ENCODE results near the gene SH3BGRL.
A peak's percentile ranks its signal among the peaks of the same experiment; 100 is the strongest.

The SH3BGRL gene

DNA sequence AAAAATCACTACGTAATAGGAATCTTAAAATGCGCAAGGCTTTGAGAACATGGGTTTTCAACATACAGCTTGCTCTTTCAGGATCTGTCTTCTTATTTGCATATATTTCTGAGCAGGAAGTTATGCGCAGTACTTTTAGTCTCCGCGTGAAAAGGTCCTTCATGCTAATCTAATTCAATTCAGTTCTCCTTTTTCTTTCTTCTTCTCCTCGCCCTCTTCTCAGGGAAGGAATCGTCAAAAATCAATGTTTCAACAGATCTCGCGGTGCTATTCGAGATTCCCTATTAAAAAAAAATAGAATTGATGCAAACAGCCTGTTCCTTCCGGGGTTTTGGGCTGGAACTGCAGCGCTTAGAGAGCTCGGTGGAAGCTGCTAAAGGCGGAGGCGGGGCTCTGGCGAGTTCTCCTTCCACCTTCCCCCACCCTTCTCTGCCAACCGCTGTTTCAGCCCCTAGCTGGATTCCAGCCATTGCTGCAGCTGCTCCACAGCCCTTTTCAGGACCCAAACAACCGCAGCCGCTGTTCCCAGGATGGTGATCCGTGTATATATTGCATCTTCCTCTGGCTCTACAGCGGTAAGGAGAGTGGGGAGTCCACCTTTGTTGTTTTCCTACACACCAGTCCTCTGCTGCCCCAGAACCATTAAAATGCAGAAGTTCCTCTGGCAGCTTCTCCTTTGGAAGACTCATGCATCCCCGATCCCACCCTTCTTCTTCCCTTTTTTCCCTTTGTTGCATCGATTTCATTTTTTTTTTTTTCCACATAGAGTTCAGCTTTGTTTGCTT lies at the start of gene SH3BGRL, which contains the start of gene HMGN5:
SH3BGRL (plus strand) TSS at position 432 of the 785 bp plus-strand sequence; CDS start at position 531, 99 bp downstream.
HMGN5 (minus strand) TSS at position 243 of the 785 bp plus-strand sequence. CDS start 80,364 bp downstream, outside the sequence.
- DNase-seq = peak; percentile 9

DNA sequence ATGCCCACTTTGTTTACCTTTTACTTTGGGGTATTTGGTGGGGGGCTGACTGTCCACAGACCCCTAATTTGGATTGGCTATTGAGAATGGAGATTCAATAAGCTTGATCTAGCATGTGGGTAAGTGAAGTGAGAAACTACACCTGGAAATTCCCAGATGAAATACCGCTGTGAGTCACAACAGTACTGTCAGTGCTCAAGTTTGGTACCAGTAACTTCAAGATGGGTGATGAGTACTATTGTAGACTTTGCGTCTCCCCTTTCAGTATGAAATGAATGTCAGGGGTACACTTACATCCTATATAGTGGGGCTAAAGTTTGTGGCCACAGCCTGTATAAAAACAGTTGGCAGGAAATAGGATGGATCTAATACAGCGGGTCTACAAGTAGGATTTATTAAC lies 33.5 kb upstream of the SH3BGRL start:
- DNase-seq = no peak

DNA sequence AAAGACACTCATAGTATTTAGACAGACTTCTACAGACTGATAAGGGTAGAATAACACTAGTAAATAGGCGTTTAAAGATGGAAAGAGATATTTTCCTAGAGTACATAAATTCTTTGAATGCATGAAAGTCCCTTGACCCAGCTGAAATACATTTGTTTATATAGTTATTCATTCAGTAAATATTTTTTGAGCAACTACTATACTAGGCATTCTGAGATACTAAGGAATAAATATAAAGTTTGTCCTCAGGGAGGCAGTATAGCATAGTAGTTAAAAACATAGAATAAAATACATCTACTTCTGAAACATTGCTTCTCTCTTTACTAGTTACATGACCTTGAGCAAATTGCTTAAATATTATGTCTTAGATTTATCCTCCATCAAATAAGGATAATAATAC lies 27.6 kb upstream of the SH3BGRL start:
- DNase-seq = no peak

DNA sequence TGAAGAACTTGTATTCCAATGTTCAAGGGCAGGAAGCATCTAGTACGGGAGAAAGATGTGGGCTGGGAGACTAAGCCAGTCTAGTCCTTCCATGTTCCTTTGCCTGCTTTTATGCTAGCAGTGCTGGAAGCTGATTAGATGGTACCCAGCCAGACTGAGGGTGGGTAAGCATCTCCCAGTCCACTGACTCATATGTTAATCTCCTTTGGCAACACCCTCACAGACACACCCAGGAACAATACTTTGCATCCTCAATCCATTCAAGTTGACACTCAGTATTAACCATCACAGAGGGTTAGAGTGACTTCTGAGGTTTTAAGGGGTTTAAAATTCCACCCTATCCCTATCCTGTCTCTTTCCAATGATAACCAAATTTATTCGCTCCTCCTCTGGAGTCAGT lies 6.6 kb upstream of the SH3BGRL start:
- DNase-seq = no peak

DNA sequence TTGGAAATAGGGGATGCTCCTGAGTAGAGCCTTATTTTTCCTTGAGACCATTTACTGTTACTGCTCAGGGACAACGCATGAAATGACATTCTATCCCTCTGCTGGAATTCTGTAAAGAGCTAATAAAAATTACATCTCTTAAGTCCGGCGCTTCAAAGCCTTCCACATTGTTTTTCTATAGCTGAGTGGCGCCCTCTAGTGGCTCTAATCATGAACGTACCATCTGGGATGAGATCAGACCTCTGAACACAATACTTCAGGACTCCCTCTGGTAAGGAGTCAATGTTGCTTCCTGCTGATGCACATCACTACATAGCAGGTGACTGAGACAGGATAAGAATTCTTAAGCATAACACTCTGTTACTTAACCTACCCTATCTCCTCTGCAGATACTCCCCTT lies 6.2 kb upstream of the SH3BGRL start:
- DNase-seq = peak; percentile 4

DNA sequence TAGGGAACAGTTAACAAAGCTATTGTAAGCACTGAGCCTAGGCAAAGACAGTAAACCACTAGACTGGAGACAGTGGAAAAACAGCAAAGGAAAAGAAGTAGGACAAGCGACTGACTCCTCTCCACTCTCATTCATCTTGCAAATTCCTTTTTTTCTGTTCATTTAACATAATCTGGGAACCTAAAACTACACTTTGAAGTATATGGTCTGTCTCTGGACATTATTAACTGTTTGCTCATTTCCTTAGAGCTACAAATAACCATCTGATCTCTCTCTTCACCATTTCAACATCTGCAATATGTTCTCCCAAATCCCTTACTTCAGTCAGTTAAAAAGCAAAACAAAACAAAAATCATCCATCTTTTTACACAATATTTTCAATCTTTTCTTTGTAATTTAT lies 831 bp upstream of the SH3BGRL start:
- DNase-seq = no peak

DNA sequence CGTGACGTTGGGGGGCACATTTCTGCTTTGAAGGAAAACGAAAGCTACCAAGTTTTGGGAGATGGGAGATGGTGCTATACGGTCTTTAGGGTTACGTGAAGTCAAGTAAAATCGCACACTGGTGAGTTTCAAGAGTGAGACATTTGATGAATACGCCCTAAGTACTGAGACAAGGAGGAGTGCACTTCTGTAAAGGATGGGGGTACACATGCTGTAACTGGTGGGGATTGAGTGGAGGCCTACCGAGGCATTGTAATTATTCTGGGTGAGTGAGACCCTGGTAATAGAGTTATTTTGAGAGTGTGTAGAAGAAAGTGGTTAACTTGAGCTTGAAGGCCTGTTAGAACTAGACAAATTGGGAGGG lies 536 bp downstream of the SH3BGRL start:
- no peak for DNase-seq

DNA sequence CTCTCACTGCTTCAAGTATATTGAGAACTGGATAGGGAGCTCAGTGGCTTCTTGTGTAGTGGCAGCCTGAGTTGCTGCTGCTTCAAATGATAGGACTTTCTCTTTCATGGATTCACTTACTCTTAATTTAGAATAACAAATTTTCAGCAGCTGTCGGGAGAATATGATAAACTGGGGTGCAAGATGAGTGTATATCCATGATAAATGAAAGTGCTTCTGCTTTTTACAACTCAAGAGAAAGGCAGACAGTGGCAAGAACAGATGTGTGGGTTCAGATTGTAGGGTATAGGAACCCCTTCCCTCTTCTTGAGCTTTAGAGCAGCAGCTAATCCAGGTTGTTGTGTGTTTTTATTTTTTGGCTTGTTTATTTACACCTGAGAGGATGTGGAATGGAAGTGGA lies 1.0 kb downstream of the SH3BGRL start:
- no peak for DNase-seq

DNA sequence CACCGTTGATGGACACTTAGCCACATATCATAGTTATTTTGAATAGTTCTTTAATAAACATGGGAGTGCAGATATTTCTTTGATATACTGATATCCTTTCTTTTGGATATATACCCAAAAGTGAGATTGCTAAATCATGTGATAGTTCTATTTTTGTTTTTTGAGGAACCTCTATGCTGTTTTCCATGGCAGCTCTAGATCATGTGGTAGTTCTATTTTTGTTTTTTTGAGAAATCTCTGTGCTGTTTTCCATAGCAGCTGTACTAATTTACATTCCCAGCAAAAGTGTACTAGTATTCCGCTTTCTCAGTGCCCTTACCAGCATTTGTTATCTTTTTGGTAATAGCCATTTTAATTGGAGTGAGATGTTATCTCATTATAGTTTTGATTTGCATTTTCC lies 3.6 kb downstream of the SH3BGRL start:
- DNase-seq = no peak

DNA sequence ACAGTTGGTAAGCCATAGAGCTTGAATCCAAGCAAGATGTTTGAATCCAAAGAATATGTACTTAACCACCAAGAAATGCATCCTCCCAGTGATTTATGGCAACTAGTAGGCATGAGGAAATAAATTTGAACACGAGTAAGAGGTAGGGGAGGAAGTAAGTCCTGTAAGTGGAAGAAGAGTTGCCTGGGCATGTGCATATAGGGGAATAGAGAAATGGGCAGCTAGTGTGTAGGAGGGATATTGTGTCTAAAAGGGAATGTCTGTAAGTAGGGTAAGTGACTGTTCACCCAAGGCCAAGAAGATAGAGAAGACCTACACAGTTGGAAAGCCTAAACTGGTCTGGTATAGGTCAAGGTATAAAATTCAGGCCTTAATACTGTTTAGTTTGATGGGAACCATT lies 4.6 kb downstream of the SH3BGRL start:
- no peak for DNase-seq

DNA sequence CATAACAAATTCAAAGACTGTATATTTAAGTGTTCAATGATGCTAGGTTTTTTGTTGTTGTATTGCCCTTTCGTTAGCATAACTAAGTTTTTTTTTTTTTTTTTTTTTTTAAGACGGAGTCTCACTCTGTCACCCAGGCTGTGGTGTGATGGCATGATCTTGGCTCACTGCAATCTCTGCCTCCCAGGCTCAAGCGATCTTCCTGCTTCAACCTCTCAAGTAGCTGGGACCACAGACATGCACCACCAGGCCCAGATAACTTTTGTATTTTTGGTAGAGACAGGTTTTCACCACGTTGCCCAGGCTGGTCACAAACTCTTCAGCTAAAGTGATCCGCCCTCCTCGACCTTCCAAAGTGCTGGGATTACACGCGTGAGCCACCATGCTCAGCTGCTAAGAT lies 7.0 kb downstream of the SH3BGRL start:
- no peak for DNase-seq

DNA sequence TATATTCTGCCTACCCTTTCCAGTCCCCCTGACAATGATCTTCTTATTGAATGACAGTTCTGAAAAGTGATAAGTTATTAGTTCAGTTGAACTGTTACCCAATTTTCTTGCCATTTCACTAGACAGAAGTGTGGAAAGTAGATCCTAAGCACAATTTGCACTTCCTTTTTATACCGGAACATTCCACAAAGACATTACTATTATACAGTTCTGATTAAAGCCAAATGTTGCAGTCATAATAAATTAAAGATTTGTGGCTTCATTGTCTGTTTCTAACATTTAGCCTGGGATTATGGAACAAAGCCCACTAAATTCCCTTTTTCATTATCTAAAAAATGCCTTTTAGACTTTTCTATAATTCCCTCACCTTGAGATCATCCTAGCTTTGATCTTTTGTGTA lies 13.8 kb downstream of the SH3BGRL start:
- no peak for DNase-seq

DNA sequence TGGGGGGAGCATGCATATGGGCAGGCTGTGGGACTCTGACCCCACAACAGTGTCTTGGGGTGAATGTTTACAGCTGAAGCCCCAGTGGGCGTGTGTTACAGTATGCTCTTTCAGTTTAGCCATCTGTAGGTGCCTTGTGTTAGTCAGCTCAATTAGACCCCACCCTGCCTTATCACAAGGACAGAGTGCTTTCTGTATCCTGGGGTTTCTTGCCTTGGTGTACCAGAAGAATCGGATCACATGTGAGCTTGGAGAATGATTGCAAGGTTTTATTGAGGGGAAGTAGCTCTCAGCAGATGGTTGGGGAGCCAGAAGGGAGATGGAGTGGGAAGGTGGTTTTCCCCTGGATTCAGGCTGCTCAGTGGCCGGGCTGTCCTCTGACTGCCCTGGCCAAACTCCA lies 27.3 kb downstream of the SH3BGRL start:
- DNase-seq = no peak

DNA sequence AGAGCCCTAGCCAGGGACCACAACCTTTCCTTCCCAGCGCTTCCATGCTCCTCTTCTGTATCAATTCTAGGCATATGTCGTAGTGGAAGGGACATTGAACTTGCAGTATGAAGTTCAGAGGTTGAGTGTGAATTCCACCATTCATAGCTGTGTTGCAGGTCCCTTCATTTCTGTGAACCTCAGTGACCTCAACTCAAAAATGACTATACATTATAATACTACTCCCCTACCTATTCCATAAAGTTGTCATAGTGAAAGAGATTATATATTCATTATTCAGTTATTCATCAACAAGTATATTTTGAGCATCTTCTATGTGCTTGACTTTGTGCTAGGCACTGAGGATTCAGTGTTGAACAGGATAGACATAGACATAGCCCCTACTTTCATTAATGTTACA lies 28.0 kb downstream of the SH3BGRL start:
- no peak for DNase-seq

DNA sequence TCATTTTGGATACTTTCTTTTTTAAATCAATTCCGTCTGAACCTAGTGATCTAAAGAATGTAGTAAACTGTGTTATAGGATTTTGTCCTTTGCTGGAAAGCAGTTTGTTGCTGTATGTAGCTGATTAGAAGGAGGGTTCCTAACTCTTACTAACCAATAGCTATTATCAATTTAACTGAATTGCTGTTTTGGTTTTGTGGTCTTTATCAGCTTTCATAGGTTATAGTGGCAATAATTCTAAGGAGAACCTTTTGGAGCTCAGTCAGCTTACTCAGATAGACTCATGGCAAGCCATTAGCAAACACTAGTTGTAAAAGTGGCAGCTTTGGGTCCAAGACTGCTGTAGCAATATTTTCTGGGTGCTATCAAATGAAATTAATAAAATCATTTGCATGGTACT lies 29.6 kb downstream of the SH3BGRL start:
- no peak for DNase-seq

DNA sequence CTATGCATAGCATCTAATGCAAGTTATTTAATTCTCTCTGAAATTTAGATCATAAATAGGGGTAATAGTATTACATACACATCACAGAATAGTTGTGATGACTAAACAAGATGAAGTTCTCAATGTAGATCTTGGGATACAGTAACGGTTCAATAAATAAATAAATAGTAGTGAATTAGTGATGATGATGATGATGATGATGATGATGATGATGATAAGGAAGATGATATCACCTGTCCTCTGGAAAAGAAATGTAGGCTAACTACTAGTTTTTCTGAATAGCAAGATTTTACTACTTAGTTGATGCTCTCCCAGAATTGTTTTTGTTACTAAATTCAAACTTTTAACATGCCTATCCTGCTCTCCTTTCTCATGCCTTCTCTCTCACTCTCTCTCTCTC lies 30.3 kb downstream of the SH3BGRL start:
- DNase-seq = no peak

DNA sequence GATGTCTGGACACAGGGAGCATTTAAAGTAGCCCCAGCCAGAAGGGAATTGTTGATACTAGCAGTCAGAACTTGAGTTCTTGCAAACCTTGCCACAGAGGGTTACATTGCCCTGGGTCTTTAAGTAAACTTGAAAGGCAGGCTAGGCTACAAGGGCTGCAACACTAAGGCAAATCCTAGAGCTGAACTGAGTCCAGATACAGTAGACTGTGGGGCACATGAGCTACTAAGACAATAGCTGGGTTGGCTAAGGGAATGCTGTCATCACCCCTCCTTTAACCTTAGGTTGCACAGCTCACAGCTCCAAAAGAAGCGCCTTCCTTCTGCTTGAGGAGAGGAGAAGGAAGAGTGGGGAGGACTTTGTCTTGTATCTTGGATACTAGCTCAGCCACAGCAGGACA lies 35.6 kb downstream of the SH3BGRL start:
- DNase-seq = no peak

DNA sequence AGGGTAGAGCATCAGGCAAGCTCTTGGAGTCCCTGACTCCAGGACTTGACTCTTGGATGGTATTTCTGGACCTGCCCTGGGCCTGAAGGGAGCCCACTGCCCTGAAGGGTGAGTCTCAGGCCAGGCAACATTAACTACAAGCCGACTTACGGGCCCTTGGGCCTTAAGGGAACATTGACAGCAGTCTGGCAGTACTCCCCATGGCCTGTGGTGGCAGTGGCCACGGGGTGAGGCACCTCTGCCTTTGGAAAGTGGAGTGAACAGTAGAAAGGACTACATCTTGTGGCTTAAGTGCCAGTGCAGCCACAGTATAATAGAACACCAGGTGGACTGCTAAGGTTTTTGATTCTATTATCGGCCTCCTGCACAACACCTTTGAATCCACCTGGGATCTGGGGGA lies 36.3 kb downstream of the SH3BGRL start:
- no peak for DNase-seq

DNA sequence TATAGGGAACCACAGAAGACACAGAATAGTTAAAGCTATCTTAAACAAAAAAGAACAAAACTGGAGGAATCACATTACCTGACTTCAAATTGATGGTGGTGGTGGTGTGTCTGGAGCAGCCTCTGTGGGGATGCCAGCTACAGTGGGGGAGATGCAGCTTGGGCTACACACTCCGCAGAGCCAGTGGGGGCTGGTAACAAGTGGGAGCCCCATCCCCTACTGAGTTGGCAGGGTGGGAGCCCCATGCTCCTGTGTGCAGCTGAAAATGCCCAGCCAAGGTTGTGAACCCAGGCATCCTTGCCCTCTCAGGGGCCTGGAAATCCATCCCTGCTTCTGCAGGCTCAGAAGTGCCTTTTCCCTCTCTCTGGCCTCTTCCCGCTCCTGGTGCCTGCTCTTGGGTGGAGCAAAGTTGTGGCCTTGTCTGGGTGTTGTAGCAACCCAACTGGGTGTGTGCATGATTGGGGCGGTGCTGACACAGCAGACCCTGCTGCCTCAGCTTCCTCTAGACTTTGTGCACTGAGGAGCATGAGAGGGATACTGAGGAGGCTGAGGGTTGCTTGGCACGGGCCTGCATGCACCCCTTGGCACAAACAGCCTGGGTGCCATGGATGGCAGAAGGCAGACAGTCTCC lies 38.9 kb downstream of the SH3BGRL start:
- no peak for DNase-seq

DNA sequence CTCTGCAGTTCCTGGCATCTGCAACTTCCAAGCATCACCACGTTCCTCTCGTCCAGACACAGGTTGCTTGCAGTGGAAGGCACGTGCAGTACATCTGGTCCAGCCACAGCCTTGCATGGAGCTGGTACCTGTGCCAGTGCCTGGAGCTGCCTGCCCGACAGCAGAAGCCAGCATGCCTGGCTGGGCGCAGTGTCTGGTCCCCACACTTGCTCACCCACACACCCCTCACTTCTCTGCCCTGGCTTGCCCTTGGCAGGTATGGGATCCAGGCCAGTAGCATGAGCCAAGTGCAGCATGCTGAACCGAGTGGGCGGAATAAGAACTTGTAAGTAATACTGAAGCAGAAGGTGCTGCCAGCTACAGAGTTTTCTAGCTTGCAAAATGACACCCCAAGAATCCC lies 39.9 kb downstream of the SH3BGRL start:
- no peak for DNase-seq

DNA sequence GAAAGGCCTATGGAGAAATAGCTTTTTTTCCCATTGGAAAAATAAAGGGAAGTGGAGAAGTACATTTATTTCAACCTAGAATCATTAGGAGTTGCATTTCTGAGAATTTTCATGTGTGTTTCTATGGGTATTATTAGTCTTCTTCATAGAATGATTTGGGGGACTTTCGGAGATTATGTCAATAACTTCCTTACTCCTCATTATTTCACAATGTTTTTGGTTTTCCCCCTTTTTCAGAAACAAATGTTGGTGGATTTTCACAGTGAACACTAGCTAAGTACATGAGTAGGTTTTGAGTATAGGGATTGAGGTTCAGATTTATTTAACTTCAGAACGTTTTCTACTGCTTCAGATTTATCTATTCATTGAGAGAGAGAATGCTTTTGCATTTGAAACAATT lies 54.0 kb downstream of the SH3BGRL start:
- no peak for DNase-seq

DNA sequence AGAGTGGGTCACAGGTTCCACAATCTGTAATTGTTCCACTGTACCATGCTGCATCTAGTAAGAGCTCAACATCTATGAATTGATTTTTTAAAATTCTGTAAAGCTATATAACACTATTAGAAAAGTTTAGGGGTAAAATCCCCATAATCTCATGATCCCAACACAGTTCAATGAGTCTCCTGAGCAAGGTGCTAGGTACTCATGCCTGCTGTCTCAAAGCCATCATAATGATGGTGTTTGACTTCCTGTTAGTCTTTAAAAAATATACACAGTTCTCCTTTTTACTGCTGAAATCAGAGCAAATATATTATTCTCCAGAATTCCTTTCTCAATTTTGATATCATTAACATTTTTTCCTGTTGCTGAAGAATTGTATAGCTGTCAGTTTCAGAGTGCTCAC lies 55.9 kb downstream of the SH3BGRL start:
- DNase-seq = no peak

DNA sequence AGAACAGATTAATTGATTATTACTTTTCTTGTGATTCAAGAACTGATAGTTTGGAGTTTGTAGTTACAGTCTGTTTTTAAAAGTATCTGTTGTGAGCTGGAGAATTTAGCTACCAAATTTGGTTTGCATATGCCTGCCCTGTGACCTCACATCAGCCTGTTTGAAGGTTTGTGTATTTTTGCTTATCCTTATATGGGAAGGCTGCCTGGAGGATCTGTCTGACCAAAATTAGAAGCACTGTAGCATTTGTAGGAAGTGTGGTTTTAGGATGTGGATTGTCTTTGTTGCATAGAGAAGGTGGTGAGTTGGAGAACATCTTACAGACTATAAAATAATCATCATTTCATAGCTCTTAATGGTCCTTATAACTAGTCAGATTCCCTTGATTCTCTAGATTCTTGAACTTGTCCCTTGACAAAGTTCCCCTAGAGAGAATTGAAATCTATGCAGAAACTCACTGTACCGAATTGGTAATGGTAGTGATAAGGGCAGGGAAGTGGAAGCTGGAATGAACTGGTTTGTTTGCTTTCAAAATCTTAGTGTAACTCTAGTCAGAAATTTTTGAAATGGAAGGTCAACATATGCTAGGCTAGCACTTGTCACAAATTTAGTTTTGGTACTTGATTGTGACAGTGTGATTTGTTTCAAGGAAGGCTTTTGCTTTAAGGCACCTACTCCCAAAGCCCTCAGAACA lies 57.3 kb downstream of the SH3BGRL start:
- no peak for DNase-seq

DNA sequence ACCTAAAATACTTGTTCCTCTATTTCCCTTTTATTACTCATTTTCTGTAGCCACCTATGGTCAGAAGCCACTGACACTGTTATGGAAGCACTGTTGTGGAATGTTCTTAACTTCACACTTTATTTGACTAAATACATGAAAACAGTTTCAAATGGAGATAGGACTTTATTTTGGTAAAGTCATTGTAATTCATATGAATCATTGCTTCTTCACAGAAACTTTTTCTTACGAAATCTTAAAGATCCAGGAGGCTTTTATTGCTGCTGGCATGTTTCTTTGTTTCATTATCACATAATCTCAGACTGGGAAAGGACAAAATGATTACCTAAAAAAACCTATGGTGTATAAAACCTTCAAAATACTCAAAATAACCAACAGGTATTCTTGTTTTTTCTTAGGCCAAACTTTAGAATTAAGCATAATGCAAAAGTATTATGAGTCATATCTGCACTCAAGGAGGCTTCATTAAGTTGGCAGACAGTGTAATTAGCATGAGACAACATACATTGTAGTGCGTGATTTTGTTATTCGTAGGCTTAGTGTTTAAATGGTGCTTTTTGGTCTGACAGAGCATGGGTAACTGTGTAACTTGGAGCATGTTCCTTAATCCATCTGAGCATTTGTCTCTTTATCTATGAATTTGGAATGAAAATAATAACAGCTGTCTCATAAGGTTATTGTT lies 58.0 kb downstream of the SH3BGRL start:
- DNase-seq = no peak
